Glutamatergic neuron (in vitro differentiated cells): ENCODE measurements around the gene MVB12A. TPM values are rescaled to one million over a fixed set of nuclear protein-coding genes. Genes with fewer than 3 reads are reported as not detected.

ENCODE experiments used
- DNase-seq: peaks from one replicate; pipeline ENCODE4 v3.0.0; 2022
- H3K27ac Mint-ChIP-seq: one replicate; pipeline ENCODE4 v1.8.0; 2020; ENCODE audit warnings: mild to moderate bottlenecking, mixed read lengths, inconsistent platforms; ENCODE audit not compliant: unreplicated experiment
- H3K27me3 Mint-ChIP-seq: one replicate; pipeline ENCODE4 v1.8.0; 2020; ENCODE audit warnings: mild to moderate bottlenecking, moderate library complexity, mixed read lengths, inconsistent platforms; ENCODE audit not compliant: unreplicated experiment
- H3K36me3 Mint-ChIP-seq: one replicate; pipeline ENCODE4 v1.8.0; 2020; ENCODE audit warnings: mild to moderate bottlenecking, mixed read lengths, inconsistent platforms; ENCODE audit not compliant: unreplicated experiment
- H3K4me1 Mint-ChIP-seq: one replicate; pipeline ENCODE4 v1.8.0; 2020; ENCODE audit warnings: mild to moderate bottlenecking, low read depth, mixed read lengths, inconsistent platforms; ENCODE audit not compliant: unreplicated experiment
- H3K4me3 Mint-ChIP-seq: one replicate; pipeline ENCODE4 v1.8.0; 2020; ENCODE audit warnings: mild to moderate bottlenecking, mixed read lengths, inconsistent platforms; ENCODE audit not compliant: unreplicated experiment
- H3K9me3 Mint-ChIP-seq: one replicate; pipeline ENCODE4 v1.8.0; 2020; ENCODE audit warnings: mild to moderate bottlenecking, moderate library complexity, mixed read lengths, inconsistent platforms; ENCODE audit not compliant: unreplicated experiment
- CTCF ChIP-seq: fragments of 200-600 bp; sonication (generic); IDR thresholded peaks from one replicate; pipeline ENCODE4 v1.5.0; 2021; ENCODE audit not compliant: partially characterized antibody, unreplicated experiment
- total RNA-seq: library from RNA; stranded (reverse); fragmentation: NEBNext Ultra II Directional; extraction: Animal tissue kit (Norgen Biotek cat#: 25700); gene quantifications from one replicate; pipeline ENCODE4 v1.2.1, GENCODE V29; 2021; ENCODE audit not compliant: unreplicated experiment

Gene MVB12A
- total RNA-seq, 1 donor from 2014 or later = 38.8 TPM

- TF ChIP-seq CTCF = no peak
- Mint-ChIP-seq H3K4me1 (no peaks in the 10 kb centered on the region), H3K9me3 (no peaks in the 10 kb centered on the region), H3K27me3 (peaks cover 6% of the 10 kb centered on the region), H3K27ac (no peak overlapping the region), H3K36me3 (no peaks in the 10 kb centered on the region), H3K4me3 (no peak overlapping the region)
- no peak for DNase-seq
These were observed 39.3 kb upstream of the MVB12A start for GRCh38 chr19:17380426-17381138.

- TF ChIP-seq CTCF = peak; percentile 90
- peaks cover 5% of the 10 kb centered on the region for H3K27me3 Mint-ChIP-seq
- H3K27ac Mint-ChIP-seq = no peak overlapping the region
- no peak overlapping the region for H3K4me3 Mint-ChIP-seq
- H3K9me3 Mint-ChIP-seq = no peaks in the 10 kb centered on the region
- no peaks in the 10 kb centered on the region for H3K4me1 Mint-ChIP-seq
- DNase-seq = peak; percentile 73
- H3K36me3 Mint-ChIP-seq = no peaks in the 10 kb centered on the region
These were observed 33.8 kb upstream of the MVB12A start for GRCh38 chr19:17385878-17386611.

GRCh38 chr19:17389288-17389687 lies 30.6 kb upstream of the MVB12A start:
- H3K27me3 Mint-ChIP-seq = peaks cover 3% of the 10 kb centered on the region
- DNase-seq = no peak
- H3K4me1 Mint-ChIP-seq = peaks cover 5% of the 10 kb centered on the region
- TF ChIP-seq CTCF = no peak
- no peak overlapping the region for H3K4me3 Mint-ChIP-seq
- no peaks in the 10 kb centered on the region for H3K36me3 Mint-ChIP-seq
- peaks cover 5% of the 10 kb centered on the region for H3K9me3 Mint-ChIP-seq
- no peak overlapping the region for H3K27ac Mint-ChIP-seq

GRCh38 chr19:17389957-17390664 lies 29.7 kb upstream of the MVB12A start:
- Mint-ChIP-seq H3K9me3 (peaks cover 5% of the 10 kb centered on the region), H3K4me3 (peak overlapping the region; percentile 93), H3K4me1 (peaks cover 5% of the 10 kb centered on the region), H3K36me3 (no peaks in the 10 kb centered on the region), H3K27ac (no peak overlapping the region), H3K27me3 (peaks cover 3% of the 10 kb centered on the region)
- TF ChIP-seq CTCF = peak; percentile 38
- peak; percentile 41 for DNase-seq
